Smooth muscle cell (in vitro differentiated cells): ENCODE results near the gene LRFN4. TPM values are rescaled to one million over a fixed set of nuclear protein-coding genes. Genes with fewer than 3 reads are reported as not detected.

Experiments
- DNase-seq: peaks from one replicate; lab custom pipeline; 2025; ENCODE audit not compliant: unreplicated experiment; lab: John Stamatoyannopoulos, UW
- H2AFZ ChIP-seq: fragments of 200-600 bp; sonication (generic); 2 replicates; pipeline ENCODE4 v1.6.0; 2016; ENCODE audit warnings: antibody characterized with exemption, low read depth, mild to moderate bottlenecking
- H3F3A ChIP-seq: fragments of 200-600 bp; sonication (generic); 2 replicates; pipeline ENCODE4 v1.6.0; 2017; ENCODE audit warnings: antibody characterized with exemption, low read depth
- H3K27ac ChIP-seq: fragments of 200-600 bp; sonication (generic); 2 replicates; pipeline ENCODE4 v1.5.1; 2016; ENCODE audit warnings: low read depth, mild to moderate bottlenecking
- H3K27me3 ChIP-seq: fragments of 200-600 bp; sonication (generic); 2 replicates; pipeline ENCODE4 v1.6.1; 2016; ENCODE audit warnings: low read depth, mild to moderate bottlenecking
- H3K36me3 ChIP-seq: fragments of 200-600 bp; sonication (generic); 2 replicates; pipeline ENCODE4 v1.5.1; 2016; ENCODE audit warnings: low read depth
- H3K4me1 ChIP-seq: fragments of 200-600 bp; sonication (generic); 2 replicates; pipeline ENCODE4 v1.5.1; 2016; ENCODE audit warnings: low read depth
- H3K4me2 ChIP-seq: fragments of 200-600 bp; sonication (generic); 2 replicates; pipeline ENCODE4 v1.6.0; 2016; ENCODE audit warnings: mild to moderate bottlenecking
- H3K4me3 ChIP-seq: fragments of 200-600 bp; sonication (generic); 2 replicates; pipeline ENCODE4 v1.5.1; 2016; ENCODE audit warnings: mild to moderate bottlenecking
- H3K79me2 ChIP-seq: fragments of 200-600 bp; sonication (generic); 2 replicates; pipeline ENCODE4 v1.6.0; 2016; ENCODE audit warnings: low read depth, mild to moderate bottlenecking
- H3K9ac ChIP-seq: fragments of 200-600 bp; sonication (generic); 2 replicates; pipeline ENCODE4 v1.6.0; 2016; ENCODE audit warnings: low read depth
- H3K9me3 ChIP-seq: fragments of 200-600 bp; sonication (generic); replicated peaks from 2 replicates; pipeline ENCODE4 v1.5.1; 2016; ENCODE audit warnings: low read depth
- H4K20me1 ChIP-seq: fragments of 200-600 bp; sonication (generic); 2 replicates; pipeline ENCODE4 v1.6.0; 2016; ENCODE audit warnings: low read depth
- WGBS: methylation state at CpG from one replicate; pipeline ENCODE4 v1.1.7; 2016; ENCODE audit warnings: low lambda C conversion rate; 5-methylcytosine and 5-hydroxymethylcytosine counted together
- polyA plus RNA-seq: library from polyadenylated mRNA; unstranded; fragments of >200 nt; fragmentation: Nextera tagmentation; extraction: Ambion mirVana; gene quantifications from 2 replicates; pipeline ENCODE4 v1.2.1, GENCODE V29; 2016
- total RNA-seq: library from RNA; depleted of rRNA; stranded (reverse); fragments of >200 nt; gene quantifications from 2 replicates; pipeline ENCODE4 v1.2.3, GENCODE V29; 2014
- TF ChIP-seq, protein P1 (sequence below): fragments of 200-600 bp; sonication (generic); IDR thresholded peaks from 2 replicates; pipeline ENCODE4 v1.5.1; 2017; ENCODE audit warnings: borderline replicate concordance, mild to moderate bottlenecking, antibody characterized with exemption; ENCODE audit not compliant: insufficient read depth, poor library complexity, severe bottlenecking

Gene LRFN4
- total and polyA plus RNA-seq, 2 experiments from 2014 or later: 14.7 to 37.6 TPM

DNA sequence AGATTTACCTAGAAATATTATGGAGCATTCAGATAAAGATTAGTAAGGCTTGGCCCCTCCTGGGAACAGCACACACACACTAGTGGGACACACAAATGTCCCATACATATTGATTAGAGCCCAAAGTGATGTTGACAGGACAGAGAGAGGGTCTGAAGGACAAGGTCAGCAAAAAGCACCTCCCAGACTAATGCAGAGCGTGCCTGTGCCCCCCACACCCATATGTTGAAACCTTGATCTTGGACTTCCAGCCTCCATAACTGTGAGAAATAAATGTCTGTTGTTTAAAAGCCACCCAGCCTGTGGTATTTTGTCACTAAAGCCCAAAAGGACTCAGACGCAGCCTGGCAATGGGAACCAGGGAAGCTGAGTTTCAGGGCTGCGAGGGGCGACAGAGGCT lies 27.6 kb downstream of the LRFN4 start:
- Histone ChIP-seq H3K79me2 (no peaks in the 10 kb centered on the region), H3K9ac (no peak overlapping the region), H3K4me1 (peaks cover 6% of the 10 kb centered on the region), H3K9me3 (no peaks in the 10 kb centered on the region), H4K20me1 (peaks cover 6% of the 10 kb centered on the region), H3K4me2 (no peak overlapping the region), H3K4me3 (no peak overlapping the region), H3K36me3 (no peaks in the 10 kb centered on the region), H2AFZ (no peak overlapping the region), H3F3A (no peaks in the 10 kb centered on the region), H3K27me3 (no peaks in the 10 kb centered on the region), H3K27ac (no peak overlapping the region)
- 99% methylated on average over 4 of the region's 4 CpGs for WGBS
- no peak for DNase-seq
- TF ChIP-seq, protein P1, sequence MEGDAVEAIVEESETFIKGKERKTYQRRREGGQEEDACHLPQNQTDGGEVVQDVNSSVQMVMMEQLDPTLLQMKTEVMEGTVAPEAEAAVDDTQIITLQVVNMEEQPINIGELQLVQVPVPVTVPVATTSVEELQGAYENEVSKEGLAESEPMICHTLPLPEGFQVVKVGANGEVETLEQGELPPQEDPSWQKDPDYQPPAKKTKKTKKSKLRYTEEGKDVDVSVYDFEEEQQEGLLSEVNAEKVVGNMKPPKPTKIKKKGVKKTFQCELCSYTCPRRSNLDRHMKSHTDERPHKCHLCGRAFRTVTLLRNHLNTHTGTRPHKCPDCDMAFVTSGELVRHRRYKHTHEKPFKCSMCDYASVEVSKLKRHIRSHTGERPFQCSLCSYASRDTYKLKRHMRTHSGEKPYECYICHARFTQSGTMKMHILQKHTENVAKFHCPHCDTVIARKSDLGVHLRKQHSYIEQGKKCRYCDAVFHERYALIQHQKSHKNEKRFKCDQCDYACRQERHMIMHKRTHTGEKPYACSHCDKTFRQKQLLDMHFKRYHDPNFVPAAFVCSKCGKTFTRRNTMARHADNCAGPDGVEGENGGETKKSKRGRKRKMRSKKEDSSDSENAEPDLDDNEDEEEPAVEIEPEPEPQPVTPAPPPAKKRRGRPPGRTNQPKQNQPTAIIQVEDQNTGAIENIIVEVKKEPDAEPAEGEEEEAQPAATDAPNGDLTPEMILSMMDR: no peak

DNA sequence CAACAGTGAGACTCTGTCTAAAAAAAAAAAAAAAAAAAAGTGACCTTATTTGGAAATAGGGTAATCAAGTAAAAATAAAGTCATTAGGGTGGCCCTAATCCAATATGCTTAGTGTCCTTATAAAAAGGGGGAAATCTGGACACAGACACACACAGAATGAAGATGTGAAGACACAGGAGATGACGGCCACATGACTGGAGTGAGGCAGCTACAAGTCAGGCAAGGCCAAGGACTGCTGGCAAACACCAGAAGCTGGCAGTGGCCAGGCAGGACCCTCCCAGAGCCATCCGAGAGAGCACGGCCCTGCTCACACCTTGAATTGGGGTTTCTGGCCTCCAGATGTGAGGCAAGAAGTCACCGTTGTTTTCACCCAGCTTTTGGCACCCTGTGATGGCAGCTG lies 28.6 kb downstream of the LRFN4 start:
- Histone ChIP-seq H3K9me3 (no peaks in the 10 kb centered on the region), H3K4me1 (peaks cover 13% of the 10 kb centered on the region), H3K79me2 (no peaks in the 10 kb centered on the region), H3K36me3 (no peaks in the 10 kb centered on the region), H4K20me1 (peaks cover 6% of the 10 kb centered on the region), H3K9ac (no peak overlapping the region), H3F3A (no peaks in the 10 kb centered on the region), H3K4me3 (no peak overlapping the region), H3K4me2 (no peak overlapping the region), H3K27me3 (no peaks in the 10 kb centered on the region), H3K27ac (no peak overlapping the region), H2AFZ (no peak overlapping the region)
- DNase-seq: no peak
- TF ChIP-seq, protein P1: no peak
- WGBS: 93% methylated on average over 4 of the region's 4 CpGs

GRCh38 chr11:66885950-66886440 lies 29.1 kb downstream of the LRFN4 start:
- Histone ChIP-seq H3K4me3 (no peak overlapping the region), H3K9ac (no peak overlapping the region), H3K9me3 (no peaks in the 10 kb centered on the region), H3K79me2 (no peaks in the 10 kb centered on the region), H3K27ac (no peak overlapping the region), H3K27me3 (no peaks in the 10 kb centered on the region), H3K36me3 (no peaks in the 10 kb centered on the region), H2AFZ (no peak overlapping the region), H3K4me1 (peaks cover 13% of the 10 kb centered on the region), H3F3A (no peaks in the 10 kb centered on the region), H4K20me1 (peaks cover 6% of the 10 kb centered on the region), H3K4me2 (no peak overlapping the region)
- DNase-seq: no peak
- TF ChIP-seq, protein P1: no peak
- WGBS: 73% methylated on average over 10 of the region's 11 CpGs

- DNase-seq: no peak
- H3K4me1 ChIP-seq: peaks cover 13% of the 10 kb centered on the region
- no peak overlapping the region for H3K4me3 ChIP-seq
- no peak overlapping the region for H3K4me2 ChIP-seq
- H3K9me3 ChIP-seq: no peaks in the 10 kb centered on the region
- TF ChIP-seq, protein P1: no peak
- 82% methylated on average over 15 of the region's 15 CpGs for WGBS
- peaks cover under 1% of the 10 kb centered on the region for H4K20me1 ChIP-seq
- no peak overlapping the region for H2AFZ ChIP-seq
- no peak overlapping the region for H3K27ac ChIP-seq
- no peaks in the 10 kb centered on the region for H3F3A ChIP-seq
- no peak overlapping the region for H3K9ac ChIP-seq
- H3K36me3 ChIP-seq: no peaks in the 10 kb centered on the region
- no peaks in the 10 kb centered on the region for H3K27me3 ChIP-seq
- H3K79me2 ChIP-seq: no peaks in the 10 kb centered on the region
Measured at GRCh38 chr11:66886671-66887221, 29.9 kb downstream of the LRFN4 start.
